ENCODE results near the gene HPS1.
A peak's percentile ranks its signal among the peaks of the same experiment; 100 is the strongest.
"Not testable (repeated sequence)": the region's sequence is repeated elsewhere in the genome, so short reads cannot be mapped to it uniquely, and the experiment has no call there.

Gene HPS1

DNA sequence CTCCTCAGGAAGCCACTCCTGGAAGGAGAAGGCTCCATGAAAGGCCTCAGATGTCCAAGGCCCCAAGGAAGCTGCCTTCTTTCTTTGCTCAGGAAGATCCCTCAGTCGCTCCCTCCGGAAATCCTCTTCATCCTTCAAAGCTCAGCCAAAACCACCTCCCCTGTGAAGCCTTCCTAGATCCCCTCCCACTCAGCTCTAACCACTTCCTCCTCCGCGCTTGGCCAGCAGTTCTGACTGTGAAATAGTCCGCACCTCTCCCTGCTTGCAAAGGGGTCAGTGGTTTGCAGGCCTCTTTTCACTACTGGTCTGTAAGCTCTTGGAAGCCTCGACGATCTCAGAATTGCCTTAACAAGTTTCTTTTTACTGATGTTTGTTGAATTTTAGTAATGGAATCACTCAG lies 55.7 kb downstream of the HPS1 start:
- no peak overlapping the region for H3K4me3 ChIP-seq (ENCODE audit: low read length)
- TF ChIP-seq, protein P1, sequence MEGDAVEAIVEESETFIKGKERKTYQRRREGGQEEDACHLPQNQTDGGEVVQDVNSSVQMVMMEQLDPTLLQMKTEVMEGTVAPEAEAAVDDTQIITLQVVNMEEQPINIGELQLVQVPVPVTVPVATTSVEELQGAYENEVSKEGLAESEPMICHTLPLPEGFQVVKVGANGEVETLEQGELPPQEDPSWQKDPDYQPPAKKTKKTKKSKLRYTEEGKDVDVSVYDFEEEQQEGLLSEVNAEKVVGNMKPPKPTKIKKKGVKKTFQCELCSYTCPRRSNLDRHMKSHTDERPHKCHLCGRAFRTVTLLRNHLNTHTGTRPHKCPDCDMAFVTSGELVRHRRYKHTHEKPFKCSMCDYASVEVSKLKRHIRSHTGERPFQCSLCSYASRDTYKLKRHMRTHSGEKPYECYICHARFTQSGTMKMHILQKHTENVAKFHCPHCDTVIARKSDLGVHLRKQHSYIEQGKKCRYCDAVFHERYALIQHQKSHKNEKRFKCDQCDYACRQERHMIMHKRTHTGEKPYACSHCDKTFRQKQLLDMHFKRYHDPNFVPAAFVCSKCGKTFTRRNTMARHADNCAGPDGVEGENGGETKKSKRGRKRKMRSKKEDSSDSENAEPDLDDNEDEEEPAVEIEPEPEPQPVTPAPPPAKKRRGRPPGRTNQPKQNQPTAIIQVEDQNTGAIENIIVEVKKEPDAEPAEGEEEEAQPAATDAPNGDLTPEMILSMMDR (IDR thresholded peaks at IDR 0.05; ENCODE audit: insufficient read depth, low read depth, low read length, missing control alignments): no peak
- no peak for DNase-seq (ENCODE audit: low read depth)

DNA sequence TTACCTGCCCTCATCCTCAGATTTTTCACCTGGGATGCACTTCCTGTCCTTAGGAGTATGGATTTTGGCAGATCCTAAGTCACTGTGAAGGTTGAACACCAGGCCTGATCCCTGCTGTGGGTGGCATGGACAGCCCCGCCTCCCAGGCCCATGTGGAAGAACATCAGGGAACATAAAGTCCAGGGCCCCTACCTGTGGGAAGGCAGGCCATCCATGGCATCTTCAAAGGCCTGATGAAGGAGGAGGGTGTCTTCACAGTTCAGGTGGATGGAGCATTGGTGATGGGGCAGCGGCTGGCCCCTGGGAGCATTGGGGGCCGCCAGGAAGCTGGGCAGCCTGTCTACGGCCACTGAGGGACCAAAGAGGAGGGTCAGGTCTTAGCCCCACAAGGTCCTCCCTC lies 56.3 kb downstream of the HPS1 start:
- TF ChIP-seq, protein P1 (IDR thresholded peaks at IDR 0.05; ENCODE audit: insufficient read depth, low read depth, low read length, missing control alignments): no peak
- H3K4me3 ChIP-seq (ENCODE audit: low read length): no peak overlapping the region
- DNase-seq (ENCODE audit: low read depth): no peak

DNA sequence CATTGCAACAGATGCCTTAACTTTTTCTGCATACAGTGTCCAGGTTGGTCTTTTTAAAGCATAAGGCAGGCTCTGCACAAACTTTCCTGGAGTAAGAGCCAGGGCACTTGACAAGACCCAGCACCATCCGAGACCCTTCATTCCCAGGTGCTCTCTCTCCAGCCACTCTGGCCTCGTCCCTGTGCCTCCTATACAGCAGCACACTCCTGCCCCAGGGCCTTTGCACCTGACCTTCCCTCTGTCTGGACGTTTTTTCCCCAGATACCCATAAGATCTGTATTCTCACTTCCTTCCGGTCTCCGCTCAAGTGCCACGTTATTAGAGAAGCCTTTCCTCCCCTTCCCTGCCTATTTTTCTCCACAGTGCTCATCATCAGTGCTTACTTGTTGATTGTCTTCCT lies 57.3 kb downstream of the HPS1 start:
- no peak for DNase-seq (ENCODE audit: low read depth)
- no peak overlapping the region for H3K4me3 ChIP-seq (ENCODE audit: low read length)

DNA sequence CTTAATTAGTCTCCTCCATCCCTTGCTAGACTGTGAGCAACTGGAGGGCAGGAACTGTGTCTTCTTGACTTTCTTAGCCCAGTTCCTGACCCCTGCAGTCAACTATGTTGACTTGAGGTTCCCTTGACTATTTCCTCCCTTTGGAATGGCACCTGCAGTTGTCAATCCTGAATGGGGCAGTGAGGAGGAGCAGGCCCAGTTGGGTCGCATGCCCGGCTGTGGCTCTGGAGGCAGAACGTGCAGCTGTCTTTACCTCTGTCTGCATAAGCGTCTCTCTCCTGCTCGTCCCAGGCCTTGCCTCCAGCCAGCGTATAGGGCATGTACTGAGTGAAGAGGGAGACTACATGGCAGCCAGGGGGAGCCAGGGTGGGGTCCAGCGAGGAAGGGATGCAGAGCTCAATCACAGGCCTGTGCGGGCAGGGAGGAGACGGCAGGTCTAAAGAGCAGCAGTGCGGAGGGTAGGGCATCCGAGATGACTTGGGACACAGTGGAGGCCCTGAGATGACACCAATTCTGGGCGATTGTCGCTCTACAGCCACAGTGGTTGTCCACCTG lies 58.6 kb downstream of the HPS1 start:
- DNase-seq (ENCODE audit: low read depth): no peak
- H3K4me3 ChIP-seq (ENCODE audit: low read length): no peak overlapping the region
- TF ChIP-seq, protein P1 (IDR thresholded peaks at IDR 0.05; ENCODE audit: insufficient read depth, low read depth, low read length, missing control alignments): no peak

More for the DNA sequence above, 57.3 kb downstream of the HPS1 start:
- TF ChIP-seq, protein P1 (IDR thresholded peaks at IDR 0.05; ENCODE audit: insufficient read depth, low read depth, low read length, missing control alignments): no peak

DNA sequence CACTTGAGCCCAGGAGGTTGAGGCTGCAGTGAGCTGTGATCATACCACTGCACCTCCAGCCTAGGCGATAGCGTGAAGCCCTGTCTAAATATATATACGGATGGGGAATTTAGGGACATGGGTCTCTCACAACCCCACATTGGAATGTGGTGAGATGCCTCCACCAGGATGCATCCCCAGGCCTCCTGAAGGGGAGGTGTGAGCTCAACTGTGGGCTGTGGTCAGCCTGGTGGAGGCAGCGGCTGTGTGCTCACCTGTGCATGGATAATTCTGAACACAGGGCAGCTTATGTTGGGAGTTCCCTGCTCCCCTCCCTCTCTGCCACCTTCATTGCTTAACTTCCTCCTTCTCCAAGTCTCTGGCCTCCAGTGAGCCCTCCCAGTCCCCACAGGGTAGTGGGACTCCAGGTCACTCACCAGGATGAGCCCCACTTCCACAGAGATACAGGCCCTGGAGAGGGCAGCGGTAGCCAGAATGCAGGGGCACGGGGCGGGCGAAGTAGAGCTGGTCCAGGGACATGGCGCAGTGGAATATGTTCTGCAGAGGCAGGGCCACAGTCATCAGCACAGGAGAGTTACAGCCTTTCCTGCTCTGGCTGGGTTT lies 62.1 kb downstream of the HPS1 start:
- H3K4me3 ChIP-seq (ENCODE audit: low read length): no peak overlapping the region
- TF ChIP-seq, protein P1 (IDR thresholded peaks at IDR 0.05; ENCODE audit: insufficient read depth, low read depth, low read length, missing control alignments): no peak
- no peak for DNase-seq (ENCODE audit: low read depth)

DNA sequence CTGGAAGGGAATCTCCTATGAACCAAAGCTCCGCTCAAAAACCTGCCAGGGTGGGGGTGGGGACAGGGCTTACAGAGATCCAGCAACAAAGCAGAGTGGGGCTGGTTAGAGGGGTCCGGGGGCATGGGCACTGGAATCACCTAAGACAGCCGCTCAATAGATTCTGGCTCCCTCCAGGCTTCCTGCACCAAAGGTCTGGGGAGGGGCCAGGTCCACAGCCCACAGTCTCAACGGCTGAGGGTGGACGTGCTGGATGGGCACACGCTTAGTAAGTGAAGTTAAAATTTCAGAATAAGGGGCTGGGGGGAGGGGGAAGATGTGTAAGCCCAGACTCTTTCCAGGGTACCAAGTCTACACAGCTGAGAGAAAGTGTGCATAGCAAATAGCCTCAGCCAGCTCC lies 62.9 kb downstream of the HPS1 start:
- TF ChIP-seq, protein P1 (IDR thresholded peaks at IDR 0.05; ENCODE audit: insufficient read depth, low read depth, low read length, missing control alignments): no peak
- no peak overlapping the region for H3K4me3 ChIP-seq (ENCODE audit: low read length)
- no peak for DNase-seq (ENCODE audit: low read depth)

DNA sequence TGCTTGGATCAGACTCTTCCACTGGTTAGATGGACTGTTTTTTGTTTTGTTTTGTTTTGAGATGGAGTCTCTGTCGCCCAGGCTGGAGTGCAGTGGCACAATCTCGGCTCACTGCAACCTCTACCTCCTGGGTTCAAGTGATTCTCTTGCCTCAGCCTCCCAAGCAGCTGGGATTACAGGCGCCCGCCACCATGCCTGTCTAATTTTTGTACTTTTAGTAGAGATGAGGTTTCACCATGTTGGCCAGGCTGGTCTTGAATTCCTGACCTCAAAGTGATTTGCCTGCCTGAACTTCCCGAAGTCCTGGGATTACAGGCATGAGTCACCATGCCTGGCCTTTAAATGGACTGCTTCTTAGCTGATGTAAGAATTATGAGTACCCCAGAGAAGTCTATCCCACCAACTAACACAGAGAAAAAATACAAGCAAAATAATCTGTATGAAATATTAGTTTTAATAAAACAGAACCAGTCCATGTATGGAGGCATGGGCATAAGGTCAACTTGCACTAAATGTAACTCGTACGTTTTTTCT lies 63.5 kb downstream of the HPS1 start:
- H3K4me3 ChIP-seq (ENCODE audit: low read length): not testable (repeated sequence)
- peak; percentile 24 for DNase-seq (ENCODE audit: low read depth)
